HCT116 (cell line): ENCODE data around the gene DCTD. TPM values are rescaled to one million over a fixed set of nuclear protein-coding genes. Genes with fewer than 3 reads are reported as not detected.

ENCODE experiments used
- ATAC-seq: fragments of 200-7000 bp; cut with Tn5 transposase; 2 replicates; pipeline ENCODE4 v1.9.1; 2020; ENCODE audit warnings: mild to moderate bottlenecking, moderate library complexity
- BruUV-seq: library from RNA; stranded (reverse); fragments of 400-500 nt; replicated peaks from 2 replicates; lab custom pipeline; 2021; lab: Mats Ljungman, UMichigan
- CTCF ChIA-PET: fragments of 300-600 bp; sonication (Branson Sonifier 250); formaldehyde crosslinking; loops from one replicate; lab custom pipeline; 2021; ENCODE audit warnings: antibody characterized with exemption; lab: Charles Lee
- POLR2A ChIA-PET: fragments of 300-600, 350-600 bp; sonication (Branson Sonifier 250); formaldehyde crosslinking; loops from one replicate; lab custom pipeline; 2021; ENCODE audit warnings: antibody characterized with exemption; lab: Charles Lee
- RAD21 ChIA-PET, 2 experiments: fragments of 300-600 bp; sonication (Branson Sonifier 250); formaldehyde crosslinking; loops; one replicate each; lab custom pipeline; 2023; ENCODE audit warnings: low total read pairs in 2 of 2; ENCODE audit not compliant: uncharacterized antibody in 2 of 2, unreplicated experiment in 2 of 2, low non-redundant PET in 1 of 2; lab: Charles Lee
- DNase-seq: peaks from one replicate; pipeline ENCODE4 v3.0.0-alpha.2; 2010; ENCODE audit warnings: low read depth, low spot score
- H2AFZ ChIP-seq: fragments of 200-600 bp; shearing (Covaris generic), sonication (generic); 2 replicates; pipeline ENCODE4 v1.6.1; 2017; ENCODE audit warnings: low read depth, mixed run types, mixed read lengths, antibody characterized with exemption, low read length; ENCODE audit not compliant: poor library complexity, severe bottlenecking
- H3K27ac ChIP-seq: 2 replicates; pipeline ENCODE4 v1.5.1; 2012; ENCODE audit warnings: low read depth, low read length
- H3K27me3 ChIP-seq: fragments of 200-600 bp; sonication (generic); 2 replicates; pipeline ENCODE4 v1.6.1; 2016; ENCODE audit warnings: mixed run types, low read length, mixed read lengths; ENCODE audit not compliant: insufficient read depth
- H3K36me3 ChIP-seq, 2 experiments: fragments of 200-500 bp in 1 of 2; fragments of 200-600 bp in 1 of 2; sonication (Bioruptor generic) in 1 of 2; sonication (generic) in 1 of 2; 2 replicates each; pipeline versions ENCODE4 v1.5.1 to v1.6.1; 2014 to 2016; ENCODE audit warnings: low read length in 2 of 2, inconsistent platforms in 1 of 2, mixed read lengths in 1 of 2, mixed run types in 1 of 2; ENCODE audit not compliant: insufficient read depth in 2 of 2, control insufficient read depth in 1 of 2
- H3K4me1 ChIP-seq, 2 experiments: fragments of 200-600 bp in 1 of 2; sonication (generic) in 1 of 2; 2 replicates each; pipeline versions ENCODE4 v1.5.1 to v1.6.1; 2012 to 2017; ENCODE audit warnings: low read length in 2 of 2, inconsistent platforms in 1 of 2, mild to moderate bottlenecking in 1 of 2, mixed read lengths in 1 of 2, mixed run types in 1 of 2, moderate library complexity in 1 of 2; ENCODE audit not compliant: insufficient read depth in 2 of 2, control insufficient read depth in 1 of 2
- H3K4me2 ChIP-seq: fragments of 200-600 bp; sonication (generic); 2 replicates; pipeline ENCODE4 v1.6.1; 2017; ENCODE audit warnings: mixed run types, low read length, mixed read lengths
- H3K4me3 ChIP-seq, 2 experiments: fragments of 200-600 bp in 1 of 2; sonication (generic) in 1 of 2; replicated peaks in 1 of 2; 2 replicates each; pipeline ENCODE4 v1.5.1; 2011 to 2016; ENCODE audit warnings: low read length in 2 of 2, control low read depth in 1 of 2, low read depth in 1 of 2, mild to moderate bottlenecking in 1 of 2, mixed read lengths in 1 of 2, mixed run types in 1 of 2
- H3K79me2 ChIP-seq: fragments of 200-600 bp; sonication (generic); 2 replicates; pipeline ENCODE4 v1.6.1; 2017; ENCODE audit warnings: mild to moderate bottlenecking, mixed run types, low read length, moderate library complexity, mixed read lengths; ENCODE audit not compliant: insufficient read depth
- H3K9ac ChIP-seq: fragments of 200-600 bp; sonication (generic); 2 replicates; pipeline ENCODE4 v1.6.1; 2016; ENCODE audit warnings: low read length, mixed read lengths
- H3K9me2 ChIP-seq: fragments of 200-600 bp; sonication (generic), shearing (Covaris generic); 2 replicates; pipeline ENCODE4 v1.6.1; 2017; ENCODE audit warnings: mixed run types, mild to moderate bottlenecking, moderate library complexity; ENCODE audit not compliant: insufficient read depth
- H3K9me3 ChIP-seq, 2 experiments: fragments of 200-500 bp in 1 of 2; fragments of 200-600 bp in 1 of 2; sonication (Bioruptor generic) in 1 of 2; sonication (generic) in 1 of 2; 2 replicates each; pipeline ENCODE4 v1.6.1; 2014 to 2017; ENCODE audit warnings: low read length in 2 of 2, mixed read lengths in 2 of 2, inconsistent platforms in 1 of 2, low read depth in 1 of 2, mild to moderate bottlenecking in 1 of 2, mixed run types in 1 of 2, moderate library complexity in 1 of 2; ENCODE audit not compliant: control insufficient read depth in 1 of 2, insufficient read depth in 1 of 2
- H4K20me1 ChIP-seq: fragments of 200-600 bp; sonication (generic), shearing (Covaris generic); 2 replicates; pipeline ENCODE4 v1.6.1; 2017; ENCODE audit warnings: mixed run types, mild to moderate bottlenecking, moderate library complexity; ENCODE audit not compliant: insufficient read depth
- EGR1 ChIP-seq: IDR thresholded peaks from 2 replicates; pipeline ENCODE4 v1.6.1; 2012; ENCODE audit warnings: low read depth
- FOSL1 ChIP-seq: IDR thresholded peaks from 2 replicates; pipeline ENCODE4 v1.6.1; 2012; ENCODE audit warnings: low read depth
- REST ChIP-seq: IDR thresholded peaks from 2 replicates; pipeline ENCODE4 v1.6.1; 2012; ENCODE audit warnings: low read depth
- SP1 ChIP-seq: IDR thresholded peaks from 2 replicates; pipeline ENCODE4 v1.6.1; 2012; ENCODE audit warnings: low read depth
- intact Hi-C: fragments of 100-400 bp; cut with micrococcal nuclease; formaldehyde crosslinking; loops from 2 replicates; pipeline ENCODE4 v1.10.0; 2022
- total RNA-seq: library from RNA; stranded (reverse); gene quantifications from one replicate; pipeline ENCODE4 v1.2.1, GENCODE V29; 2021; ENCODE audit not compliant: unreplicated experiment

The DCTD gene
- total RNA-seq, 1 experiment from 2014 or later: 96.3 TPM

GRCh38 chr4:182863501-182863900 is 53.7 kb downstream of the DCTD start:
- H4K20me1 ChIP-seq: no peaks in the 10 kb centered on the region
- intact Hi-C loops: no loop called here
- ATAC-seq: no peak
- H3K9ac ChIP-seq: no peak overlapping the region
- no peak for TF ChIP-seq EGR1
- H3K9me2 ChIP-seq: no peaks in the 10 kb centered on the region
- RAD21 ChIA-PET: no interaction called here
- peaks cover 0 to 7% of the 10 kb centered on the region in 2 experiments; a peak in 1 of 4 replicates for H3K4me1 ChIP-seq
- H3K9me3 ChIP-seq: no peaks in the 10 kb centered on the region
- no TSS peak for BruUV-seq
- no peak overlapping the region for H3K4me2 ChIP-seq
- CTCF ChIA-PET: no interaction called here
- H3K79me2 ChIP-seq: no peaks in the 10 kb centered on the region
- H3K27ac ChIP-seq: no peak overlapping the region
- H2AFZ ChIP-seq: no peak overlapping the region
- no peak overlapping the region for H3K4me3 ChIP-seq
- no peaks in the 10 kb centered on the region for H3K27me3 ChIP-seq
- DNase-seq: no peak
- H3K36me3 ChIP-seq: no peaks in the 10 kb centered on the region
- POLR2A ChIA-PET: no interaction called here

GRCh38 chr4:182862921-182863320 is 54.3 kb downstream of the DCTD start:
- Histone ChIP-seq H4K20me1 (no peaks in the 10 kb centered on the region), H3K4me1 (peaks cover 0 to 7% of the 10 kb centered on the region in 2 experiments; a peak in 1 of 4 replicates), H3K9me3 (no peaks in the 10 kb centered on the region), H3K79me2 (no peaks in the 10 kb centered on the region), H3K9ac (no peak overlapping the region), H3K9me2 (no peaks in the 10 kb centered on the region), H3K4me2 (no peak overlapping the region), H2AFZ (no peak overlapping the region), H3K27me3 (no peaks in the 10 kb centered on the region), H3K36me3 (no peaks in the 10 kb centered on the region), H3K4me3 (no peak overlapping the region), H3K27ac (no peak overlapping the region)
- no TSS peak for BruUV-seq
- TF ChIP-seq SP1 (no peak), REST (no peak), FOSL1 (no peak)
- ChIA-PET POLR2A (no interaction called here), CTCF (no interaction called here), RAD21 (no interaction called here)
- intact Hi-C loops: no loop called here
- no peak for DNase-seq
- ATAC-seq: no peak
